ENCODE results near the gene ULBP2.

Gene ULBP2

GRCh38 chr6:149923327-149923986 lies 18.4 kb upstream of the ULBP2 start:
- Histone ChIP-seq H3K9ac (ENCODE audit: low read length) (no peak overlapping the region), H2AFZ (ENCODE audit: low read length) (no peak overlapping the region), H3K79me2 (ENCODE audit: low read length) (no peaks in the 10 kb centered on the region), H3K36me3 (replicated peaks; ENCODE audit: insufficient read depth, low read length) (no peaks in the 10 kb centered on the region), H3K27ac (ENCODE audit: low read length) (no peak overlapping the region), H3K4me3 (ENCODE audit: low read length) (no peak overlapping the region), H3K9me3 (replicated peaks; ENCODE audit: insufficient read depth, low read length) (no peaks in the 10 kb centered on the region), H3F3A (ENCODE audit: insufficient read depth, low read length) (no peaks in the 10 kb centered on the region), H3K4me2 (ENCODE audit: low read depth, low read length) (no peak overlapping the region), H3K27me3 (replicated peaks; ENCODE audit: insufficient read depth, low read length) (peaks cover 72% of the 10 kb centered on the region), H4K20me1 (ENCODE audit: insufficient read depth, low read length) (no peaks in the 10 kb centered on the region), H3K9me2 (replicated peaks; ENCODE audit: insufficient read depth, low read length) (no peaks in the 10 kb centered on the region), H3K4me1 (ENCODE audit: low read length) (no peaks in the 10 kb centered on the region)
- TF ChIP-seq EZH2phosphoT487 (IDR thresholded peaks at IDR 0.05; ENCODE audit: low read length) (no peak), EZH2 (optimal IDR thresholded peaks at IDR 0.05; ENCODE audit: low read depth, low read length) (no peak)
- TF ChIP-seq, protein P1, sequence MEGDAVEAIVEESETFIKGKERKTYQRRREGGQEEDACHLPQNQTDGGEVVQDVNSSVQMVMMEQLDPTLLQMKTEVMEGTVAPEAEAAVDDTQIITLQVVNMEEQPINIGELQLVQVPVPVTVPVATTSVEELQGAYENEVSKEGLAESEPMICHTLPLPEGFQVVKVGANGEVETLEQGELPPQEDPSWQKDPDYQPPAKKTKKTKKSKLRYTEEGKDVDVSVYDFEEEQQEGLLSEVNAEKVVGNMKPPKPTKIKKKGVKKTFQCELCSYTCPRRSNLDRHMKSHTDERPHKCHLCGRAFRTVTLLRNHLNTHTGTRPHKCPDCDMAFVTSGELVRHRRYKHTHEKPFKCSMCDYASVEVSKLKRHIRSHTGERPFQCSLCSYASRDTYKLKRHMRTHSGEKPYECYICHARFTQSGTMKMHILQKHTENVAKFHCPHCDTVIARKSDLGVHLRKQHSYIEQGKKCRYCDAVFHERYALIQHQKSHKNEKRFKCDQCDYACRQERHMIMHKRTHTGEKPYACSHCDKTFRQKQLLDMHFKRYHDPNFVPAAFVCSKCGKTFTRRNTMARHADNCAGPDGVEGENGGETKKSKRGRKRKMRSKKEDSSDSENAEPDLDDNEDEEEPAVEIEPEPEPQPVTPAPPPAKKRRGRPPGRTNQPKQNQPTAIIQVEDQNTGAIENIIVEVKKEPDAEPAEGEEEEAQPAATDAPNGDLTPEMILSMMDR (IDR thresholded peaks at IDR 0.05; ENCODE audit: low read length), result no peak
- no peak for DNase-seq

GRCh38 chr6:149924206-149924932 lies 17.4 kb upstream of the ULBP2 start:
- DNase-seq, result no peak
- no peaks in the 10 kb centered on the region for H4K20me1 ChIP-seq (ENCODE audit: insufficient read depth, low read length)
- H3K36me3 ChIP-seq (replicated peaks; ENCODE audit: insufficient read depth, low read length), result no peaks in the 10 kb centered on the region
- no peaks in the 10 kb centered on the region for H3K79me2 ChIP-seq (ENCODE audit: low read length)
- no peak overlapping the region for H3K4me3 ChIP-seq (ENCODE audit: low read length)
- H3K4me1 ChIP-seq (ENCODE audit: low read length), result no peaks in the 10 kb centered on the region
- H3K4me2 ChIP-seq (ENCODE audit: low read depth, low read length), result no peak overlapping the region
- no peak overlapping the region for H3K9ac ChIP-seq (ENCODE audit: low read length)
- TF ChIP-seq, protein P1 (IDR thresholded peaks at IDR 0.05; ENCODE audit: low read length), result no peak
- TF ChIP-seq EZH2 (optimal IDR thresholded peaks at IDR 0.05; ENCODE audit: low read depth, low read length) (no peak), EZH2phosphoT487 (IDR thresholded peaks at IDR 0.05; ENCODE audit: low read length) (no peak)
- H3K9me2 ChIP-seq (replicated peaks; ENCODE audit: insufficient read depth, low read length), result no peaks in the 10 kb centered on the region
- H3F3A ChIP-seq (ENCODE audit: insufficient read depth, low read length), result no peaks in the 10 kb centered on the region
- no peaks in the 10 kb centered on the region for H3K9me3 ChIP-seq (replicated peaks; ENCODE audit: insufficient read depth, low read length)
- no peak overlapping the region for H3K27ac ChIP-seq (ENCODE audit: low read length)
- peaks cover 72% of the 10 kb centered on the region for H3K27me3 ChIP-seq (replicated peaks; ENCODE audit: insufficient read depth, low read length)
- H2AFZ ChIP-seq (ENCODE audit: low read length), result no peak overlapping the region

DNA sequence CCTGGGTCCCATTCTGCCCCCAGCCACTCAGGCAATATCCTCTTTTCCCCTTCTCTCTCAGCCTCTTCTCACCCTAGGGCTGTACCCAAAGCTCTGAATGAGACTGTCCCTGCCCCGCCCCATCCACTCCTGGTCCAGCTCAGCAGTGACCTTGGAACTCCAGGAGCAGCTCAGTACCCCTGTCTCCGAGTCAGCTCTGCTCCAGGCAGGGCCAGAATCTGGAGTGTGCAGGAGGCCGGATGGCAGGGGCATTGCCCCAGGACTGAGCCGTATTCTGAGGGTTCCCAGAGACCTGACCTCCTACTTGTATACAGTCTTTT lies 16.9 kb upstream of the ULBP2 start:
- H3F3A ChIP-seq (ENCODE audit: insufficient read depth, low read length), result no peaks in the 10 kb centered on the region
- H3K4me3 ChIP-seq (ENCODE audit: low read length), result no peak overlapping the region
- H3K79me2 ChIP-seq (ENCODE audit: low read length), result no peaks in the 10 kb centered on the region
- TF ChIP-seq, protein P1 (IDR thresholded peaks at IDR 0.05; ENCODE audit: low read length), result no peak
- TF ChIP-seq EZH2 (optimal IDR thresholded peaks at IDR 0.05; ENCODE audit: low read depth, low read length), result no peak
- no peak for TF ChIP-seq EZH2phosphoT487 (IDR thresholded peaks at IDR 0.05; ENCODE audit: low read length)
- H3K4me1 ChIP-seq (ENCODE audit: low read length), result no peaks in the 10 kb centered on the region
- H4K20me1 ChIP-seq (ENCODE audit: insufficient read depth, low read length), result no peaks in the 10 kb centered on the region
- H2AFZ ChIP-seq (ENCODE audit: low read length), result no peak overlapping the region
- no peaks in the 10 kb centered on the region for H3K9me3 ChIP-seq (replicated peaks; ENCODE audit: insufficient read depth, low read length)
- H3K27me3 ChIP-seq (replicated peaks; ENCODE audit: insufficient read depth, low read length), result peaks cover 75% of the 10 kb centered on the region
- no peak overlapping the region for H3K4me2 ChIP-seq (ENCODE audit: low read depth, low read length)
- no peak overlapping the region for H3K9ac ChIP-seq (ENCODE audit: low read length)
- H3K36me3 ChIP-seq (replicated peaks; ENCODE audit: insufficient read depth, low read length), result no peaks in the 10 kb centered on the region
- no peak for DNase-seq
- H3K27ac ChIP-seq (ENCODE audit: low read length), result no peak overlapping the region
- no peaks in the 10 kb centered on the region for H3K9me2 ChIP-seq (replicated peaks; ENCODE audit: insufficient read depth, low read length)
